NCI-H526 treated with DMSO at 0.1 percent for 48 hours (cell line): ENCODE results near the gene IL1RAPL1.

Experiments
- DNase-seq: peaks from one replicate; lab custom pipeline; 2025; lab: John Stamatoyannopoulos, UW

Gene IL1RAPL1

DNA sequence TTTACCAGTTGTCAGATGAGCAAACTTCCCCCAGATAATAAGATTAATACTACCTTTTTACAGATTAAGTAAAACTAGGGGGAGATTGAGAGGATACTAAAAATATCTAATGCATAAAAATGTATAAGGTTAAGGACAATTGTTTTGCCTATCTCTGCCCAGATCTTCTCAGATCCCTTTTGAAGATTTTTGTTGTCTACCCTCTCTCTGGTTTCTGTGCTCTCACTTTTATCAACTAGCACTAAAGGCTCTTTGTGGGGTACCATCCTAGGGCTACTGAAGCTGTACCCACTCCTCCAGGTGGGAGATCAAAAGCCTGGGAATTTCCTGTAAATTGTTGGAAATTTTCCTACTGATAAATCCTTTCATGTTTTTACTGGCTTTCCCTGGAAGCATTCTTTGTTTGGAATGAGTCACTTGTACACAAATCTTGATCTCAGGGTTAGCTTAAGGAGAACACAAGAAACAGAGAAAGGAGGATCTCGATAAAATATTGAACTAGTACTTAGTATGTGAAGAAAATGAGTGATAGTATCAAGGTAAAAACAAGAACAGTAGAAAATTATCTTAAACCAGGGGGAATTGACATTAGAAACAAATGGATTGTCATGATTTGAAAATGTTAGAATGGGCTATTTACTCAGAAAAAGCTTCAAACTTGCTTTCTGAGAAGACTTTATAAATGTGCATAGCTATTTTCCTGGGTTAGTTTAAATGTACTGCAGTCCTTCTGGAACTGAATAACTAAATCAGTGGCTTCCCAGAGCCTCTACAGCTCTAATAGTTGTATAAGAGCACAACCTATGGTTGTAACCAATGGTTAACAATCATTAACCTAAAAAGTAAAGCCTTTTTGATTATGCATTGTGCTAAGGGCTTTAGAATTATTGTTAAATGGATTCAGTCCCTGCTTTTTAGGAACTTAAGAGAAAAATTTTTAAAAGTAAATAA is 948.2 kb downstream of the IL1RAPL1 start:
- no peak for DNase-seq

- no peak for DNase-seq
Observed at GRCh38 chrX:29541038-29541437, 953.8 kb downstream of the IL1RAPL1 start.

- DNase-seq = no peak
Observed at GRCh38 chrX:29542152-29542551, 954.9 kb downstream of the IL1RAPL1 start.

DNA sequence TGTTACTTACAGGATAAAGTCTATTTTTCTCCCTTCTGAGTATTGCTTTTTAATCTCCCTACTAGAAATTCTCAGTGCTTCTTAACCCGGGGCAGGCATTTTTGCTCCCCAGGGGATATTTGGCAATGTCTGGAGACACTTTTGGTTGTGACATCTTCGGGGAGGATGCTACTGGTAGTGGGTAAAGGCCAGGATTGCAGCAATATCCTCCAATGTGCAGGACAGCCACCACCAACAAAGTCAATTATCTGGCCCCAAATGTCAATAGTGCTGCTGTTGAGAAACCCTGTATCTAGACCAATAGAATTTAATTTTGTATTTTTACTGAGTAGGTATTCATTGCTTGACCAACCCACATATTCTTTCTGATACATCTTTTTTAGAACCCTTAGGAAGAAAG is 958.6 kb downstream of the IL1RAPL1 start:
- no peak for DNase-seq

DNA sequence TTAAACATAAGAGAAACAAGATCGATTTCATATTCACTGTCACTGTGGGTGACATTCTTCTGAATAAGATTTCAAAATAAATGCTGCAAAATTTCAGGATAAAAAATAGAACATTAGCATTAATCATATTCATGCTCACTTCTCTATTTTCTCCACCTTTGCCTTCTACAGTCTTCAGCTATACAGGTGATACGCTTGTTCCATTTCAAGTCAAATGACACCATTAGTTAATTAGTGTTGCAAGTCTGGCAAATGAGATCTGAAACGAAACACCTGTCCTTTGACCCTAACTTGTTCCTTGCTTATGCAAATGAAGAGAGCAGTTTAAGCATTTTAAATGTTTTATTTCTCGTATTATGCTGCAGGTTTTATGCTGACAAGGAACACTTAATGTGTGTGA is 960.6 kb downstream of the IL1RAPL1 start:
- no peak for DNase-seq

- no peak for DNase-seq
Observed at GRCh38 chrX:29553542-29553941, 966.3 kb downstream of the IL1RAPL1 start.

GRCh38 chrX:29555465-29556091 is 968.3 kb downstream of the IL1RAPL1 start:
- DNase-seq = no peak

GRCh38 chrX:29560065-29560464 is 972.8 kb downstream of the IL1RAPL1 start:
- no peak for DNase-seq

- no peak for DNase-seq
Observed at GRCh38 chrX:29561417-29561816, 974.2 kb downstream of the IL1RAPL1 start.

DNA sequence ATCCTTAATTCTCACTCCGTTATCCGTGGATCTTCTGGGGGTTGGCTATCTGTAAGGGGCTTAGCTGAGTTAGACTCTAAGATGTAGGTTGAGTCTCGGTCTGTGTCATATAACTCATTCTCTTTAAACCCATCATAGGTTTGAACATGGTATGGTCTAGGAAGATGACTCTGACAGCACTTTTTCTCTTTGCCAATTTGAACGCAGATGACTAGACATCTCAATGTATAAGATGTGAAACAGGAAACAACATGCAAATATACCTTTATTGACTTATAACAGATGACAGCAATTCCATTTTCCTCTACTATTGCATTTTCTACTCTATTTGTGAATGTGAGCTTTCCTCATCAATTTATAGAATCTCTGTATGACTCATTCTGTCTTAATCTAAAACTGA is 993.3 kb downstream of the IL1RAPL1 start:
- no peak for DNase-seq

DNA sequence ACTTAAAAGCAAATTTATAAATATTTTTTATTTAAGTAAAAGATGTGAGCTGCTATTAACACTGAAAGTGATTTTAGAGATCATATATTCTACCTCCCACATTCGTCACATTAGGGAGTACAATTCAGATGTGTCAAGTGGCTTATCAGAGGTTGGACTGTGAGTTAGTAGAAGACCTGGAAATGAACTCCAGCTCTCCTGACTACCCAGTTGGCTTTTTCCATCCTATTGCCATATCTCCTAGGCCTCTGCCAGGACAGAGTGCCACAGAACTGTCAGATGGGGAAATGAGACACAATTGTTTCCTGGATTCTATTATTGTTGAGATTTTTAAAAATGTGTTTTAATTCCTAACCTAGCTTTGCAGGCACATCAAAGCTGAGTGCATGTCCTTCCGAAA is 994.0 kb downstream of the IL1RAPL1 start:
- no peak for DNase-seq

DNA sequence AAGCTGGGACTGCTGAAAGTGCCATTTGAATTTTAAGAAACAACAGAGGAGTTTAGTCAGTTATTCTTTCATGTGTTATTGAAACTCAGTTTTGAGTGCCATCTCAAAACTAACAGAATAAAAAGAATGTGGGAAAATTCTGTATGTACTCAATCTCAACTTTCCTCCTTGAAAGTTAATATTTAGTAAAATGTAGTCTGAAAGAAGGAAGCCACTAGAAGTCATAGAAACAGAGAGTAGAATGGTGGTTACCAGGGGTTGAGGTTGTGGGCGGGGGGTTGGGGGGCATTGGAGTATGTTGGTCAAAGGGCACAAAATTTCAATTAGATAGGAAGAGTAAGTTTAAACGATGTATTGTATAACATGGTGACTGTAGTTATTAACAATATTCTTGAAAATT is 999.9 kb downstream of the IL1RAPL1 start:
- DNase-seq = no peak

DNA sequence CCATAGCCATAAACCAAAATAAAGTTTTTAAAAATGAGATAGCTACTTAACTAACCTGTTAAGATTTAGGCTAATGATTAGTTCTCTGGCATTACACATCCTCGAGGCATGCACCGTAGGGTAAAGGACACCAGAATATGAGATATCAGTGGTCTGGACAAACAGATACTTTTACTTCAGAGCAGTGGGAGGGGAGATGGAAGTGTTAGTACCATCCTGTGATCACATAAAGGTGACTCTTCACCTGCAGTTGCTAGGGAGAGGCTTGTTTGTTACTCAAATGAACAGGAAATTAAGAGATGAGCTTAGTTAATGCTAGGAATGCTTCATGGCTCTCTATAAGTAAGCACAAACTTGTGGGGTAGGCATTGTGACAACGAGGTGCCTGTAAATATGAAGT is 1003.7 kb downstream of the IL1RAPL1 start:
- no peak for DNase-seq

GRCh38 chrX:29604381-29604780 is 1017.1 kb downstream of the IL1RAPL1 start:
- no peak for DNase-seq

DNA sequence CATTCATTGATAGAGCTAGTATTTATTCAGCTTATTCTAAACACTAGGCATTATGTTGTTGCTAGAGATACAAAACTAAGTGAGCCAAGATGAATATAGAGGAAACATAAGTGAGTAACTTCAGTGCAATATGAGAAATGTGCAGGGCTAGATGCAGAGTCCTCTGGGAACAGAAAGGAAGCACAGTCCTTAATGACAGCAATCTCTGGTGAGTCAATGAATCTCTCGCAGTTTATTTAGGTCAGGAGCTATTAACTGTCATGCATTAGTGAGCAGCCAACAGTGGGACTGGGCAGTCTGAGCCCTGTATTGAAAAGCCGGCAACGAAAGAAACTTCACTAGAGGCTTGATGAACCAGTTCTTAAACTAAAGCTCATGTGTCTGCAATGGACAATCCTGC is 1030.0 kb downstream of the IL1RAPL1 start:
- no peak for DNase-seq

GRCh38 chrX:29617725-29618124 is 1030.5 kb downstream of the IL1RAPL1 start:
- no peak for DNase-seq

GRCh38 chrX:29627833-29628232 is 1040.6 kb downstream of the IL1RAPL1 start:
- no peak for DNase-seq

DNA sequence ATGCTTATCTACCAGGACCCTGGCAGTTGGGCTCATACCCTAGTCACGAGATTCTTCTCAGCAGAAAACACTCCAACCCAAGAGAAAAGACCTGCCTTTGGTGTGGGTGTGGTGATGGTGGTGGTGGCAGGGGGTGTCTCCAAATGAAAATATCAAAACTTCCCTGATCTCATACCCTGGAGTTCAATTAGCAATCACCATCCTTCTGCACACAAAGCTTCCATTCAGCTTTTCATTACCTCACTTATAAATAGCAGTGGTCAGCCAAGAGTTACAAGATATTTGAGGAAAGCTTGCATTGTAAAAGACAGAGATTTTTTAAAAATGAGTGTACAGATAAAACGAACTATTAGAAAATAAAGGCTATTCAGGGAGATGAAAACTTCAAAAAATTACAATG is 1047.3 kb downstream of the IL1RAPL1 start:
- DNase-seq = no peak

- DNase-seq = no peak
Observed at GRCh38 chrX:29636331-29636730, 1049.1 kb downstream of the IL1RAPL1 start.

- DNase-seq = no peak
Observed at GRCh38 chrX:29640106-29640505, 1052.9 kb downstream of the IL1RAPL1 start.

DNA sequence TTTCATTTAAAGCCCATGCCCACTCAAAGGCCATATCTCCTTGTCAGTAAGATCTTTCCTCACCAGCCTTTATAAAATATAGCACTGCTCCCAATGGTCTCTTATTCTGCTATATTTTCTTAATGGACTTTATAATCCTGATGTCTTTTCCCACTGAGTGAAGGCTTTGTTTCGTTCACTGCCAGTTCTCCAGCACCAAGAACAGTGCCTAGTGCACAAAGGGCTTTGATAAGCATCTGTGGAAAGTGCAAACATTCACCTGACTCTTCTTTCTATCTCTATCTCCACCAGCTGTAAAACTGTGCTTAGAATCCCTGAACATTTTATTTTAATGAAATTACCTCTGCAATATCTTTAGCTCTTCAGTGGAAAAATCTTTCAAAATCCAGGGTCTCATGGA is 1054.2 kb downstream of the IL1RAPL1 start:
- no peak for DNase-seq

- DNase-seq = no peak
Observed at GRCh38 chrX:29643181-29643580, 1055.9 kb downstream of the IL1RAPL1 start.

DNA sequence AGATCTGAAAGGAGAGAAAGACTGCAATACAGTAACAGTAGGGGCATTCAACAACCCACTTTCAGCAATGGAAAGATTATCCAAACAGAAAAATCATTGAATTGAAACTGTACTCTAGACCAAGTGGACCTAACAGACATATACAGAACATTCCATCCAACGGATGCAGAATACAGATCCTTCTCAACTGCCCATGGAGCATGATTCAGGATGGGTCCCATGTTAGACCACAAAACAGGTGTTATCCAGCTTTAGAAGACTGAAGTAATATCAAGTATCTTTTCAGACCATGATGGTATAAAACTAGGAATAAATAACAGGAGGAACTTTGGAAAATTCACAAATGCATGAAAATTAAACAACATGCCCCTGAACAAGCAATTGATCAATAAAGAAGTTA is 1060.9 kb downstream of the IL1RAPL1 start:
- no peak for DNase-seq

DNA sequence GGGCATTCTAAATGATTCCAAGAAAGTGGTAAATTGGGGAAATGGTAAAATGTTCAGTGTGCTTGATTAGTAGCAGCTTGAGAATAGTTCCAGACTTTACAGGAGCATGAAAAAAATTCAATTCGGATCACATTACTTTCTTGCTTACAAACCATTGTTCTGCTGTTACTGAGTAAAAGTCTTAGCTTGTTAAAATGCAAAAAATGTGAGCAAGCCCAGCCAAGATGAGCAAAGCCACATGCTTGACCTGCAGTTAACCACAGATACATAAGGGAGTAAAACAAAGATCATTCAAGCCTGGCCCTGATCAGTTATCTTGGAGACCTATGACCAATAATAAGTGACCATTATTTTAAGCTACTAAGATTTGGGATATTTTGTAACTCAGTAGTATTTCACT is 1065.2 kb downstream of the IL1RAPL1 start:
- DNase-seq = no peak
